A549 treated with CpdA at 1 μM for 4 hours (cell line): ENCODE measurements around the gene EMCN. TPM values are rescaled to one million over a fixed set of nuclear protein-coding genes. Genes with fewer than 3 reads are reported as not detected.

Source experiments
- total RNA-seq: library from RNA; stranded (reverse); fragments of 200-300 nt; extraction: Qiagen RNA extraction; gene quantifications from 5 replicates; pipeline ENCODE4 v1.2.3, GENCODE V29; 2022; ENCODE audit warnings: low read depth

EMCN gene, protein sequence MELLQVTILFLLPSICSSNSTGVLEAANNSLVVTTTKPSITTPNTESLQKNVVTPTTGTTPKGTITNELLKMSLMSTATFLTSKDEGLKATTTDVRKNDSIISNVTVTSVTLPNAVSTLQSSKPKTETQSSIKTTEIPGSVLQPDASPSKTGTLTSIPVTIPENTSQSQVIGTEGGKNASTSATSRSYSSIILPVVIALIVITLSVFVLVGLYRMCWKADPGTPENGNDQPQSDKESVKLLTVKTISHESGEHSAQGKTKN
- not detected in 5 replicates for total RNA-seq

DNA sequence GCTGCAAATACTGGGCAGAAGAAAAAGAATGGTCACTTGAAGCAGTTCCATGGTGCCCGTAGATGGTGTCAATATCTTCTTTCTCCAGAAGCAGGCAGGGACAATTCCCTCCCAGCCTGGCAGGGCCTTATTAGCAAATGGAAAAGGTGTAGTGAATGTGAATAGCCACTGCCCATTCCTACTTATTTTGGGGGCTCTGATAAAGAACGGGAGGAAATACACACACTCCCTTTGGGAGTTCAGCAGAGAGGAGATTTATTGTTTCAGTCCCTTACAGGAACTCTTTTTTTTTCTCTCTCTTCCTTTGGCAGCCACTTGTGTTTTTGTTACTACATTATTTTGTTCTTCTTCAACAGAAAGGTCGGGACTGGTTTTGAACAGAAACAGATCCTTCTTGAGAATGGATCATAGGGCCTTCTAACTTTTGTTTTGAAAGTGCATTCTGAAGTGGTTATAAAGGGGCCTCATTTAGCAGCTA lies at the start of gene EMCN:
Gene EMCN (minus strand): TSS at position 159 of the 478 bp plus-strand sequence. CDS start 108 bp downstream, at position 51.

